ENCODE measurements around the gene QSOX2. TPM values are rescaled to one million over a fixed set of nuclear protein-coding genes. Genes with fewer than 3 reads are reported as not detected.

Gene QSOX2
- total RNA-seq, 2 experiments from 2014 or later, result 17.7 to 18.0 TPM

- Mint-ChIP-seq H3K36me3 (ENCODE audit: low read depth) (peaks cover 21% of the 10 kb centered on the region), H3K9me3 (no peaks in the 10 kb centered on the region), H3K4me1 (ENCODE audit: low read depth) (peaks cover 10% of the 10 kb centered on the region), H3K27ac (no peak overlapping the region), H3K4me3 (no peak overlapping the region), H3K27me3 (ENCODE audit: low read depth) (no peaks in the 10 kb centered on the region)
- CTCF ChIA-PET, result no interaction called here
- DNase-seq, result no peak
- intact Hi-C loops (cut with micrococcal nuclease), result loop anchor here (5.0 kb wide), 1 partner anchor 53 kb away; no protein-coding TSS in a partner anchor
Measured at GRCh38 chr9:136225366-136225747, 20.3 kb downstream of the QSOX2 start.

- Mint-ChIP-seq H3K9me3 (no peaks in the 10 kb centered on the region), H3K36me3 (ENCODE audit: low read depth) (peaks cover 25% of the 10 kb centered on the region), H3K27ac (no peak overlapping the region), H3K4me3 (no peak overlapping the region), H3K4me1 (ENCODE audit: low read depth) (peaks cover 10% of the 10 kb centered on the region), H3K27me3 (ENCODE audit: low read depth) (no peaks in the 10 kb centered on the region)
- intact Hi-C loops (cut with micrococcal nuclease), result no loop called here
- CTCF ChIA-PET, result no interaction called here
- DNase-seq, result no peak
Measured at GRCh38 chr9:136223871-136224640, 21.6 kb downstream of the QSOX2 start.

- H3K36me3 Mint-ChIP-seq (ENCODE audit: low read depth), result peaks cover 24% of the 10 kb centered on the region
- H3K4me3 Mint-ChIP-seq, result no peak overlapping the region
- peaks cover under 1% of the 10 kb centered on the region for H3K4me1 Mint-ChIP-seq (ENCODE audit: low read depth)
- CTCF ChIA-PET, result interaction anchor here (0.7 to 1.0 kb wide), 2 partner anchors 78 to 79 kb away, joined by 3 to 4 read pairs; no protein-coding TSS in a partner anchor
- intact Hi-C loops (cut with micrococcal nuclease), result no loop called here
- no peak for DNase-seq
- no peaks in the 10 kb centered on the region for H3K27me3 Mint-ChIP-seq (ENCODE audit: low read depth)
- H3K27ac Mint-ChIP-seq, result no peak overlapping the region
- no peaks in the 10 kb centered on the region for H3K9me3 Mint-ChIP-seq
Measured at GRCh38 chr9:136222906-136223285, 22.7 kb downstream of the QSOX2 start.

GRCh38 chr9:136222166-136222905, 23.3 kb downstream of the QSOX2 start:
- Mint-ChIP-seq H3K9me3 (no peaks in the 10 kb centered on the region), H3K4me1 (ENCODE audit: low read depth) (no peaks in the 10 kb centered on the region), H3K4me3 (no peak overlapping the region), H3K36me3 (ENCODE audit: low read depth) (peaks cover 24% of the 10 kb centered on the region), H3K27me3 (ENCODE audit: low read depth) (no peaks in the 10 kb centered on the region), H3K27ac (no peak overlapping the region)
- no peak for DNase-seq
- CTCF ChIA-PET, result interaction anchor here (0.7 to 1.0 kb wide), 2 partner anchors 78 to 79 kb away, joined by 3 to 4 read pairs; no protein-coding TSS in a partner anchor
- intact Hi-C loops (cut with micrococcal nuclease), result no loop called here

- Mint-ChIP-seq H3K4me1 (ENCODE audit: low read depth) (no peaks in the 10 kb centered on the region), H3K9me3 (no peaks in the 10 kb centered on the region), H3K4me3 (no peak overlapping the region), H3K27me3 (ENCODE audit: low read depth) (no peaks in the 10 kb centered on the region), H3K36me3 (ENCODE audit: low read depth) (peaks cover 27% of the 10 kb centered on the region), H3K27ac (no peak overlapping the region)
- intact Hi-C loops (cut with micrococcal nuclease), result no loop called here
- no peak for DNase-seq
- CTCF ChIA-PET, result no interaction called here
Measured at GRCh38 chr9:136220017-136220729, 25.4 kb downstream of the QSOX2 start.

GRCh38 chr9:136219276-136219675, 26.3 kb downstream of the QSOX2 start:
- CTCF ChIA-PET, result no interaction called here
- Mint-ChIP-seq H3K27ac (no peak overlapping the region), H3K4me1 (ENCODE audit: low read depth) (no peaks in the 10 kb centered on the region), H3K9me3 (no peaks in the 10 kb centered on the region), H3K27me3 (ENCODE audit: low read depth) (no peaks in the 10 kb centered on the region), H3K36me3 (ENCODE audit: low read depth) (peaks cover 35% of the 10 kb centered on the region), H3K4me3 (no peak overlapping the region)
- no peak for DNase-seq
- intact Hi-C loops (cut with micrococcal nuclease), result no loop called here

GRCh38 chr9:136218673-136219072, 26.9 kb downstream of the QSOX2 start:
- CTCF ChIA-PET, result no interaction called here
- no peaks in the 10 kb centered on the region for H3K4me1 Mint-ChIP-seq (ENCODE audit: low read depth)
- H3K9me3 Mint-ChIP-seq, result no peaks in the 10 kb centered on the region
- DNase-seq, result no peak
- peaks cover 40% of the 10 kb centered on the region for H3K36me3 Mint-ChIP-seq (ENCODE audit: low read depth)
- no peak overlapping the region for H3K27ac Mint-ChIP-seq
- no peaks in the 10 kb centered on the region for H3K27me3 Mint-ChIP-seq (ENCODE audit: low read depth)
- intact Hi-C loops (cut with micrococcal nuclease), result no loop called here
- no peak overlapping the region for H3K4me3 Mint-ChIP-seq

GRCh38 chr9:136218271-136218670, 27.3 kb downstream of the QSOX2 start:
- intact Hi-C loops (cut with micrococcal nuclease), result no loop called here
- CTCF ChIA-PET, result no interaction called here

GRCh38 chr9:136216541-136217244, 28.9 kb downstream of the QSOX2 start:
- CTCF ChIA-PET, result interaction anchor here (0.7 to 1.0 kb wide), 4 partner anchors 10 to 51 kb away, joined by 3 read pairs; no protein-coding TSS in a partner anchor
- no peak overlapping the region for H3K4me3 Mint-ChIP-seq
- no peaks in the 10 kb centered on the region for H3K9me3 Mint-ChIP-seq
- intact Hi-C loops (cut with micrococcal nuclease), result no loop called here
- H3K27ac Mint-ChIP-seq, result no peak overlapping the region
- DNase-seq, result no peak
- no peaks in the 10 kb centered on the region for H3K4me1 Mint-ChIP-seq (ENCODE audit: low read depth)
- H3K27me3 Mint-ChIP-seq (ENCODE audit: low read depth), result no peaks in the 10 kb centered on the region
- H3K36me3 Mint-ChIP-seq (ENCODE audit: low read depth), result peaks cover 45% of the 10 kb centered on the region

More at GRCh38 chr9:136218271-136218670, 27.3 kb downstream of the QSOX2 start:
- Mint-ChIP-seq H3K36me3 (ENCODE audit: low read depth) (peaks cover 40% of the 10 kb centered on the region), H3K4me1 (ENCODE audit: low read depth) (no peaks in the 10 kb centered on the region), H3K27me3 (ENCODE audit: low read depth) (no peaks in the 10 kb centered on the region), H3K4me3 (no peak overlapping the region), H3K9me3 (no peaks in the 10 kb centered on the region), H3K27ac (no peak overlapping the region)
- no peak for DNase-seq

- intact Hi-C loops (cut with micrococcal nuclease), result no loop called here
- no peak overlapping the region for H3K27ac Mint-ChIP-seq
- DNase-seq, result no peak
- no peak overlapping the region for H3K4me3 Mint-ChIP-seq
- H3K4me1 Mint-ChIP-seq (ENCODE audit: low read depth), result no peaks in the 10 kb centered on the region
- CTCF ChIA-PET, result no interaction called here
- H3K27me3 Mint-ChIP-seq (ENCODE audit: low read depth), result no peaks in the 10 kb centered on the region
- H3K36me3 Mint-ChIP-seq (ENCODE audit: low read depth), result peaks cover 42% of the 10 kb centered on the region
- no peaks in the 10 kb centered on the region for H3K9me3 Mint-ChIP-seq
Measured at GRCh38 chr9:136213733-136214132, 31.9 kb downstream of the QSOX2 start.

GRCh38 chr9:136212345-136212950, 33.2 kb downstream of the QSOX2 start:
- no peak for DNase-seq
- no peaks in the 10 kb centered on the region for H3K27me3 Mint-ChIP-seq (ENCODE audit: low read depth)
- intact Hi-C loops (cut with micrococcal nuclease), result no loop called here
- CTCF ChIA-PET, result interaction anchor here (0.5 kb wide), 1 partner anchor 78 kb away, joined by 3 read pairs; no protein-coding TSS in a partner anchor
- no peaks in the 10 kb centered on the region for H3K9me3 Mint-ChIP-seq
- no peak overlapping the region for H3K4me3 Mint-ChIP-seq
- peaks cover 43% of the 10 kb centered on the region for H3K36me3 Mint-ChIP-seq (ENCODE audit: low read depth)
- H3K4me1 Mint-ChIP-seq (ENCODE audit: low read depth), result no peaks in the 10 kb centered on the region
- H3K27ac Mint-ChIP-seq, result no peak overlapping the region
